Stomach (tissue), 9 donors: ENCODE results near the gene ARHGEF4. TPM values are rescaled to one million over a fixed set of nuclear protein-coding genes. Genes with fewer than 3 reads are reported as not detected.

Source experiments
- DNase-seq, 2 donors: peaks; one replicate each; pipeline versions ENCODE4 v3.0.0 to v3.0.0-alpha.2; 2013 to 2019
- H3K27ac ChIP-seq, 5 donors: fragments of 200-600 bp in 4 of 5; sonication (generic) in 4 of 5; one replicate each; pipeline ENCODE4 v1.5.1; 2013 to 2019; ENCODE audit warnings: mild to moderate bottlenecking in 1 of 5, moderate library complexity in 1 of 5
- H3K27me3 ChIP-seq, 3 donors: fragments of 200-600 bp; sonication (generic); one replicate each; pipeline ENCODE4 v1.5.1; 2017 to 2019; ENCODE audit warnings: mixed run types in 1 of 3
- H3K36me3 ChIP-seq, 4 donors: fragments of 200-600 bp; sonication (generic); 1 replicate in 3 of 4; 2 replicates in 1 of 4; pipeline ENCODE4 v1.5.1; 2016 to 2019
- H3K4me1 ChIP-seq, 4 donors: fragments of 200-600 bp; sonication (generic); one replicate each; pipeline ENCODE4 v1.5.1; 2016 to 2019
- H3K4me3 ChIP-seq, 4 donors: fragments of 200-600 bp; sonication (generic) in 3 of 4; one replicate each; pipeline ENCODE4 v1.5.1; 2016 to 2019; ENCODE audit warnings: mild to moderate bottlenecking in 1 of 4
- H3K9me3 ChIP-seq, 4 donors: fragments of 200-600 bp; sonication (generic); one replicate each; pipeline ENCODE4 v1.5.1; 2016 to 2019
- EP300 ChIP-seq: sonication (generic); formaldehyde crosslinking; IDR thresholded peaks from one replicate; pipeline ENCODE4 v1.6.1; 2017; ENCODE audit warnings: antibody characterized with exemption
- POLR2A ChIP-seq, 4 donors: fragments of 450-650 bp; IDR thresholded peaks; one replicate each; pipeline ENCODE4 v1.6.1; 2016; ENCODE audit warnings: antibody characterized with exemption in 4 of 4, control low read depth in 2 of 4, mild to moderate bottlenecking in 1 of 4, moderate library complexity in 1 of 4
- POLR2AphosphoS5 ChIP-seq, 3 donors: sonication (generic); formaldehyde crosslinking; IDR thresholded peaks; one replicate each; pipeline ENCODE4 v1.6.1; 2016; ENCODE audit warnings: antibody characterized with exemption in 3 of 3
- WGBS, 5 donors: extraction: QIAGEN DNeasy Blood & Tissue Kit in 3 of 5; methylation state at CpG; one replicate each; pipeline versions ENCODE4 v1.1.5 to v1.1.7; 2013 to 2018; 5-methylcytosine and 5-hydroxymethylcytosine counted together
- intact Hi-C: fragments of 100-400 bp; cut with DNase I; formaldehyde crosslinking; loops from one replicate; pipeline ENCODE4 v1.15.1; 2023; ENCODE audit warnings: low total_unique reads
- polyA plus RNA-seq, 3 donors: library from polyadenylated mRNA; stranded (reverse); fragments of 200-250 nt; gene quantifications; one replicate each; pipeline ENCODE4 v1.2.3, GENCODE V29; 2013
- total RNA-seq, 5 donors: library from RNA; depleted of rRNA; stranded (reverse); fragments of >200 nt; gene quantifications; one replicate each; pipeline versions ENCODE4 v1.1.0 to v1.2.3, GENCODE V29; 2014 to 2016
- TF ChIP-seq, protein P1 (sequence below), 7 experiments: fragments of 450-650 bp in 4 of 7; fragments of 200-600 bp in 3 of 7; sonication (generic) in 3 of 7; IDR thresholded peaks; one replicate each; pipeline ENCODE4 v1.5.1; 2016 to 2019; ENCODE audit warnings: antibody characterized with exemption in 7 of 7, control low read depth in 2 of 7, mild to moderate bottlenecking in 1 of 7
- donor health status: healthy with polysubstance abuse.
- donor health status: Bipolar disorder and iron deficiency.
- donor health status: healthy.

Gene ARHGEF4
- total and polyA plus RNA-seq, 8 donors: 1.4 to 32.3 (median 11.2) TPM; not detected in 1

DNA sequence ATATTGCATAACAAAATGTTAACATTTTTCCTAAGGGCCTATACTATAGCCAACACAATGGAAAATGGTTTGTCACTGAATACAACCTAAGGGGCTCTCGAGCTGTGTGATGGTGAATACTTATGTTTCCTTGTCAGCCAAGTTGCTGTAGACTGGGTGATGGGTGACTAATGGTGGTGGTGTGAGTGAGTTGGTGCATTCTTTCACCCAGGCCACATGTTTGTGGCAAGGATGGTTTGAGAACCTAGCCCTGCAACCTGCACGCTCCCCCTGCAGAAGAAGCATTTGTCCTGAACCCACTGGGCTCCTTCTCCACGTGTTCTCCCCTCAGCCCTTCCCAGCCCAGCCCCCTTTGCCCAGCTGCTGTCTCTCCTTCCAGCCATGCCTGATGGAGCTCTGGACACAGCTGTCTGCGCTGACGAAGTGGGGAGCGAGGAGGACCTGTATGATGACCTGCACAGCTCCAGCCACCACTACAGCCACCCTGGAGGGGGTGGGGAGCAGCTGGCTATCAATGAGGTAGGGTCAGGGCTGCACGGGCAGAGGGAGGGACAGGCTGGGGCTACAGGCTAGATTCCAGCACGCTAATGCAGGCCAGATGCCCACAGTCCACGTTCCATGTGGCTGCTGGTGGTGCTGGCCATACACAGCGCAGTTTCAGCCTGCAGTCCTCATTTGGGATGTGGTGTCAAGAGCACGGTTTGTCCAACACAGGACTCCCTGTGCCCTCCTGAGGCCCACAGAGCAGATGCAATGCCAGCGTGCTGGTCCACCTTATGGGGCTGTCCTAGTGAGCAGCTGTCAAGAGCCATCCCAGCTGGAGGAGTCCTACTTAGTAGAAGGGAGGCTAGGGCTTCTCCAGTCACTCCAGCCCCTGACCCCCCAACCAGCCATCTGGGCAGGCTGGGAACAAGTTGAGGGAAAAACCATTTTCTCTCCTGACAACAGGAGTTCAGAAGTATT, 191.1 kb downstream of the ARHGEF4 start:
- no peak overlapping the region for H3K4me3 ChIP-seq
- H3K27ac ChIP-seq: no peak overlapping the region
- intact Hi-C loops: no loop called here
- no peaks in the 10 kb centered on the region for H3K36me3 ChIP-seq
- no peaks in the 10 kb centered on the region for H3K4me1 ChIP-seq
- H3K9me3 ChIP-seq: peaks cover 0 to 9% (median 8%) of the 10 kb centered on the region in 4 donors
- H3K27me3 ChIP-seq: peaks cover 0 to 5% (median 0%) of the 10 kb centered on the region in 3 donors
- no peak for DNase-seq
- 69 to 85% (median 85%) methylated on average over 5 to 12 of the region's 12 CpGs for WGBS, 5 donors
- TF ChIP-seq POLR2A (IDR thresholded peaks at IDR 0.05) (no peak), EP300 (no peak), POLR2AphosphoS5 (IDR thresholded peaks at IDR 0.05) (no peak)
- TF ChIP-seq, protein P1, sequence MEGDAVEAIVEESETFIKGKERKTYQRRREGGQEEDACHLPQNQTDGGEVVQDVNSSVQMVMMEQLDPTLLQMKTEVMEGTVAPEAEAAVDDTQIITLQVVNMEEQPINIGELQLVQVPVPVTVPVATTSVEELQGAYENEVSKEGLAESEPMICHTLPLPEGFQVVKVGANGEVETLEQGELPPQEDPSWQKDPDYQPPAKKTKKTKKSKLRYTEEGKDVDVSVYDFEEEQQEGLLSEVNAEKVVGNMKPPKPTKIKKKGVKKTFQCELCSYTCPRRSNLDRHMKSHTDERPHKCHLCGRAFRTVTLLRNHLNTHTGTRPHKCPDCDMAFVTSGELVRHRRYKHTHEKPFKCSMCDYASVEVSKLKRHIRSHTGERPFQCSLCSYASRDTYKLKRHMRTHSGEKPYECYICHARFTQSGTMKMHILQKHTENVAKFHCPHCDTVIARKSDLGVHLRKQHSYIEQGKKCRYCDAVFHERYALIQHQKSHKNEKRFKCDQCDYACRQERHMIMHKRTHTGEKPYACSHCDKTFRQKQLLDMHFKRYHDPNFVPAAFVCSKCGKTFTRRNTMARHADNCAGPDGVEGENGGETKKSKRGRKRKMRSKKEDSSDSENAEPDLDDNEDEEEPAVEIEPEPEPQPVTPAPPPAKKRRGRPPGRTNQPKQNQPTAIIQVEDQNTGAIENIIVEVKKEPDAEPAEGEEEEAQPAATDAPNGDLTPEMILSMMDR (IDR thresholded peaks at IDR 0.05): no peak

DNA sequence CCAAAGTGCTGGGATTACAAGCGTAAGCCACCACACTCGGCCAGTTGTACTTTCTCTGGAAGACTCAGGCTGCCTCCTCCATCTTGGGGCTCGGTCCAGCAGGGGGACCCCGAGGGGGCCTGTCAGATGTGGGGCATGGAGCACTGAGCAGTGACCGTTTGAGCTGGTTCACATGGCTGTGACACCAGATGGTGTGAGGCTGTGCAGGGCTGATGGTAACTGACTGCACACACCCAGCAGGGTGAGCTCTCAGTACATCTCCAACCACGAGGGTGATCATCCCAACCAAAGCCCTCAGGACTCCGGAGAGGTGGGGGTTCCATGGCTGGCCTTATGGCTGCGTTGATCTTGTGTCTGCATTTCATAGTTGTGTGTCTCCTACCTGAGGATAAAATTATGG, 193.1 kb downstream of the ARHGEF4 start:
- TF ChIP-seq POLR2AphosphoS5 (IDR thresholded peaks at IDR 0.05) (no peak), POLR2A (IDR thresholded peaks at IDR 0.05) (no peak), EP300 (no peak)
- TF ChIP-seq, protein P1 (IDR thresholded peaks at IDR 0.05): no peak
- no peak for DNase-seq
- H3K27ac ChIP-seq: no peak overlapping the region
- H3K4me3 ChIP-seq: no peak overlapping the region
- peaks cover 0 to 9% (median 8%) of the 10 kb centered on the region in 4 donors for H3K9me3 ChIP-seq
- intact Hi-C loops: no loop called here
- peaks cover 0 to 18% (median 5%) of the 10 kb centered on the region in 3 donors for H3K27me3 ChIP-seq
- peaks cover 3 to 10% (median 7%) of the 10 kb centered on the region in 4 donors for H3K4me1 ChIP-seq
- no peaks in the 10 kb centered on the region for H3K36me3 ChIP-seq
- 67 to 88% (median 69%) methylated on average over 5 to 8 of the region's 8 CpGs for WGBS, 5 donors

DNA sequence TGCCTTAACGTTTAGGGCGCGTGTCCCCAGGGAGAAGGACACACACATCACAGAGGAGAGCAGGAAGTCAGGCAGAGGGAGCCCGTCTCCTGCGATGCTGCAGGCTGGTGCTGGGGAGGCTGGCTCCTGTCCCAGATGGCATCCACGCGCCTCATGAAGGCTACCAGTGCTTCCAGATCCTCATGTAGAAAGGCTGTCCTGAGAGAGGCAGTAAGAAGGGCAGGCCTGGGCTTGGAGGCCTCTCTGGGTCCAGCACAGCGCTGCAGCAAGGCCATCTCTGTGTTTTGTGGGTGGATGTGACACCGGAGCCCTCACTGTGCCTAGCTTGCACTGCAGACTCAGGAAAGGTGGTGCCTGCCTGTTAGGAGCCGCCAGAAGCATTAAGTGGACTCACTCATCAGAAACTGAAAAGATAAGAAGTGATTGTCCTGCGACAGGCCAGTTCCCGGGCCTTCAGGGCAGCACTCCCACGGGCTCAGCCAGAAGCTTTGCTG, 193.8 kb downstream of the ARHGEF4 start:
- WGBS, 5 donors: 61 to 77% (median 71%) methylated on average over 13 of the region's 13 CpGs
- TF ChIP-seq POLR2AphosphoS5 (IDR thresholded peaks at IDR 0.05): no peak
- TF ChIP-seq, protein P1 (IDR thresholded peaks at IDR 0.05): no peak
- no peak for TF ChIP-seq POLR2A (IDR thresholded peaks at IDR 0.05)
- TF ChIP-seq EP300: no peak
- Histone ChIP-seq H3K36me3 (no peaks in the 10 kb centered on the region), H3K4me1 (peaks cover 9 to 16% (median 12%) of the 10 kb centered on the region in 4 donors), H3K27me3 (peaks cover 0 to 25% (median 10%) of the 10 kb centered on the region in 3 donors), H3K4me3 (no peak overlapping the region), H3K27ac (no peak overlapping the region), H3K9me3 (peaks cover 0 to 9% (median 8%) of the 10 kb centered on the region in 4 donors)
- intact Hi-C loops: no loop called here
- DNase-seq: no peak

DNA sequence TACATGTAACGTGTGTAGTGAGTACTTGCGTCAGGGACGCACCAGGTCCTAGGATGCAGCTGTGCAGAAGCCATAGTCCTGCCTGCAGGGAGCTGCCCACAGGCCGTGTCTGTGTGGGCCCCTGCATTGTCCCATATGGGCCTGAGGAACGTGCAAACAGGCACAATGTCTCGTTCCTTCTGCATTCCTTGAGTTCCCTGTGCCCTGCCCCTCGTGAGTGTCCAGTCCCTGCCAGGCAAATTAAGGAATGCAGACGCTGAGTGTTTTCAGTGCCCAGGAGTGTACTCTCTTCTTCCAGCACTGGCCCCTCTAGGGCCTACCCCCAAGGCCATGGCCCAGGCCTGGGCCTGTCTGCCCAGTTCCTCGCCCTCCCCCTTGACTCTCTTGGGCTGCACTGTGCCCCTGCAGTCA, 194.7 kb downstream of the ARHGEF4 start:
- DNase-seq: no peak
- Histone ChIP-seq H3K4me3 (no peak overlapping the region), H3K36me3 (no peaks in the 10 kb centered on the region), H3K27ac (no peak overlapping the region), H3K27me3 (peaks cover 0 to 34% (median 19%) of the 10 kb centered on the region in 3 donors), H3K9me3 (peaks cover 0 to 9% (median 8%) of the 10 kb centered on the region in 4 donors), H3K4me1 (peaks cover 11 to 22% (median 16%) of the 10 kb centered on the region in 4 donors)
- intact Hi-C loops: no loop called here
- WGBS, 5 donors: 73 to 81% (median 77%) methylated on average over 7 to 9 of the region's 9 CpGs
- TF ChIP-seq EP300: no peak
- TF ChIP-seq, protein P1 (IDR thresholded peaks at IDR 0.05): no peak
- TF ChIP-seq POLR2AphosphoS5 (IDR thresholded peaks at IDR 0.05): no peak
- TF ChIP-seq POLR2A (IDR thresholded peaks at IDR 0.05): no peak
